Stimulated activated CD4-positive, alpha-beta T cell treated with anti-CD3 and anti-CD28 coated beads, Interleukin-4, amount 100 ng/mL, for 4 hours (primary cell): Measurements from ENCODE around the gene LRP11.
"Not testable (repeated sequence)": the region's sequence is repeated elsewhere in the genome, so short reads cannot be mapped to it uniquely, and the experiment has no call there.

Experiments
- DNase-seq, 2 experiments: peaks; one replicate each; pipeline ENCODE4 v3.0.0-alpha.2; 2020

The LRP11 gene

GRCh38 chr6:149863698-149864577 lies at the start of gene LRP11:
LRP11 (minus strand) TSS chr6:149864359; CDS start chr6:149864020, 339 bp downstream.
- DNase-seq = peak; percentile 78 to 83

GRCh38 chr6:149913540-149914240 lies 49.5 kb upstream of the LRP11 start:
- DNase-seq = no peak

GRCh38 chr6:149913085-149913484 lies 48.9 kb upstream of the LRP11 start:
- DNase-seq = no peak

- not testable (repeated sequence) for DNase-seq
Observed at GRCh38 chr6:149912680-149913079, 48.5 kb upstream of the LRP11 start.

GRCh38 chr6:149910721-149911151 lies 46.6 kb upstream of the LRP11 start:
- no peak for DNase-seq

- DNase-seq = no peak
Observed at GRCh38 chr6:149909701-149910470, 45.7 kb upstream of the LRP11 start.

- not testable (repeated sequence) for DNase-seq
Observed at GRCh38 chr6:149908480-149908879, 44.3 kb upstream of the LRP11 start.

GRCh38 chr6:149907317-149907716 lies 43.2 kb upstream of the LRP11 start:
- DNase-seq = no peak

- DNase-seq = no peak
Observed at GRCh38 chr6:149906405-149906804, 42.2 kb upstream of the LRP11 start.

GRCh38 chr6:149905911-149906371 lies 41.8 kb upstream of the LRP11 start:
- DNase-seq = no peak

- no peak for DNase-seq
Observed at GRCh38 chr6:149905371-149905910, 41.3 kb upstream of the LRP11 start.

GRCh38 chr6:149904661-149905370 lies 40.7 kb upstream of the LRP11 start:
- DNase-seq = no peak

- DNase-seq = no peak
Observed at GRCh38 chr6:149903938-149904611, 39.9 kb upstream of the LRP11 start.

GRCh38 chr6:149901444-149902140 lies 37.4 kb upstream of the LRP11 start:
- no peak for DNase-seq

- DNase-seq = no peak
Observed at GRCh38 chr6:149900620-149901443, 36.7 kb upstream of the LRP11 start.

GRCh38 chr6:149899926-149900619 lies 35.9 kb upstream of the LRP11 start:
- no peak for DNase-seq

- DNase-seq = no peak
Observed at GRCh38 chr6:149899486-149899885, 35.3 kb upstream of the LRP11 start.

GRCh38 chr6:149898966-149899365 lies 34.8 kb upstream of the LRP11 start:
- DNase-seq = no peak
